Esophagus muscularis mucosa (tissue), 2 donors: ENCODE data around the gene BORCS8.

Experiments used
- EP300 ChIP-seq: sonication (generic); formaldehyde crosslinking; IDR thresholded peaks from one replicate; pipeline ENCODE4 v1.6.1; 2017; ENCODE audit warnings: antibody characterized with exemption
- POLR2A ChIP-seq: fragments of 450-650 bp; IDR thresholded peaks from one replicate; pipeline ENCODE4 v1.6.1; 2017; ENCODE audit warnings: antibody characterized with exemption, moderate library complexity, mild to moderate bottlenecking, low read depth

DNA sequence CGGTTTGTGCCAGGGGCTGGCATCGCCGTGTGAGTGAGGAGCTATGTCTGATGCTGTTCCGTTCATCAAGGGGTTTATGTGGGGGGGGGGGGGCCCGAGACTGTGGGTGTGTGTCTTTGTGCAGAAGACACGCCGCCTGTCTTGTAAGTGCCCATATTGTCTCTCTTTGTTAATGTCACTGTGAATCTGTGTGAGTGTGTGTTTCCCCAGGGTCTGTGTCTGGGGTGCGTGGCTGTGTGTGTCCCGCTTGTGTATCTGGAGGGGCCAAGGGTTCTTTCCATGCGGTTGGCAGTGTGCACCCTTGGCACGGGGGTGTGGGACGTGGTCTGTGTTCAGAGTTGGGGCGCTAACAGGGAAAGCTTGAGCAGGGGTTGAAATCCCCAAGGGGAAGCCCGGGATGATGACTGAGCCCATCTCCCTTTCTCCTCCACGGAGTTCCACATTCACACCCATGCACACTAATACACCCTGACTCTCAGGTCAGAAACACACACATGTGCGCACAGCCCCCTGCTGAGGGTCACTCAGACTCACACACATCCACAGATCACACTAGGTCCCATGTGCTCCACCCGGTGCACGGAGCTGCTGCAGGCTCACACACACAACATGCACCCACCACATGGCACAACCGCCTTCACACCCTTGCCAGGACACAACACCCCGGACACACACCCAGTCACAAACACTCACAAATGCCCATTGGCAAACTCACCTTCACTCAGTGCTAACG, 21.6 kb upstream of the BORCS8 start:
- TF ChIP-seq EP300 (no peak), POLR2A (no peak)
